Smooth muscle cell of the brain vasculature (primary cell): Measurements from ENCODE around the gene PDAP1.
"Not testable (repeated sequence)": the region's sequence is repeated elsewhere in the genome, so short reads cannot be mapped to it uniquely, and the experiment has no call there.

ENCODE experiments used
- DNase-seq: peaks from one replicate; pipeline ENCODE4 v3.0.0-alpha.2; 2012; ENCODE audit warnings: low read depth, low spot score

PDAP1 gene

DNA sequence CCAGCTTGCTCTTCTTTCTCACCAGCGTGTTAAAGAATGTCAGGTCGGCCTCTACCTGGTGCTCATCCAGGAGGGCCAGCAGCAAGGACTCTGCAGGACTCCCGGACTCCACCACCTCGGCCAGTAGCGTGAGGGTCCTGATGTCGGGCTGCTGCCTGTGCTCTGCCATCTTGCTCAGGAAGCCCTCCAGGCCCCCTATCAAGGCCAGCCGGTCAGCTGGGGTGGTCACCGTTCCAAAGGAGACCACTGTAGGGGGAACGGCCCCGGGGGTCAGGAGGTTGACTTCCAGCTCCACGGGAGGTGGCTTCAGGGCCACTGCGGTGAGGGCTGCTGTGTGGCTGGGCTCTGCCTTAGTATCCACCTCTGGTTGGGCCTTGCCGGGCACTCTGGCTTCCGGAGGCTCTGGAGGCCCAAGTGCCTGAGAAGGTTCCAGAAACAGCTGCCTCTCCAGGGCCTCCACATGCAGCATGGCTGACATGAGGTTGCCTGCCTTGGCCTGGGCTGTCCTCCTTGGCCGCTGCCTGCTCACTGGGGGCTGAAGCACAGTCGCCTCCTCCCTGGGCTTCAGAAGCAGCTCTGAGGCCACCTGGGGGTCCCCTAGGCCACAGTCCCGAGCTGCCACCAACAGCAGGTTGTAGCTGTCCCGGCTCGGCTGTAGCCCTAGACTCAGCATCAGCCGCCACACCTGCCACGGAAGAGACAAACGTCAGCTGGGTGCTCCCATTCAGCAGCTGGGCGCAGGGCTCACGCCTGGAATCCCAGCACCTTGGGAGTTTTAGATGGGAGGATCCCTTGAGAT is 16.7 kb upstream of the PDAP1 start:
- DNase-seq: no peak

- no peak for DNase-seq
Measured at GRCh38 chr7:99422625-99423024, 14.2 kb upstream of the PDAP1 start.

DNA sequence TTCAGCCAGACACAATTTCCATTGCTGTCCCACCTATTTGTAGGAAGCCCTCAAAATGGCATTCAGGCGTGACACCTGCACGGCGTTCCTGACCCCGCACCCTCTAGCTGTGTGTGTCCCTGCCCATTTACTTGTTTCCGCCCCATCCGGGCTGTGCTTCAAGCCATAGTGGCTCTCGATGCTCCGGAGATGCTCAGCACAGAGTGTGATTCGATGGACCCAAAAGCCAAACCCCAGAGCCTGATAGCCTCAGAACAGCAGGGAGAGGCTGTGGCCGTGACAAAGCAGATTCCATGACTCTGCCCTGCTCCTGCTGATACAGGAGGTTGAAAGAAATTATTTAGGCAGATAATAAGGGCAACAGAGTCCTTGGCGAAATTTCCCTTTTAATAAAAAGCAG is 13.8 kb upstream of the PDAP1 start:
- no peak for DNase-seq

DNA sequence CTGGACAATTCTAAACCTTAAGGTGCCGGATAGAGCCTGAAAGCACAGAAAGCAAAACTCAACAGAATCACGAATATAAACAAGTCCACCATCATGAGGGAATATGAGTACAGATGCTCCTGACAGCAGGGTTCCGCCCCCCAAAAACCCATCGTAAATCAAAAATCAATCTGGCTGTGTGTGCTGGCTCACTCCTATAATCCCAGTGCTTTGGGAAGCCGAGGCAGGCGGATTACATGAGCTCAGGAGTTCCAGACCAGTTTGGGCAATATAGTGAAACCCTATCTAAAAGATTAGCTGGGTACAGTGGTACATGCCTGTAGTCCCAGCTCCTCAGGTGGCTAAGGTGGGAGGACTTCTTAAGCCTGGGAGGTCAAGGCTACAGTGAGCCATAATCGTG is 12.6 kb upstream of the PDAP1 start:
- DNase-seq: no peak

DNA sequence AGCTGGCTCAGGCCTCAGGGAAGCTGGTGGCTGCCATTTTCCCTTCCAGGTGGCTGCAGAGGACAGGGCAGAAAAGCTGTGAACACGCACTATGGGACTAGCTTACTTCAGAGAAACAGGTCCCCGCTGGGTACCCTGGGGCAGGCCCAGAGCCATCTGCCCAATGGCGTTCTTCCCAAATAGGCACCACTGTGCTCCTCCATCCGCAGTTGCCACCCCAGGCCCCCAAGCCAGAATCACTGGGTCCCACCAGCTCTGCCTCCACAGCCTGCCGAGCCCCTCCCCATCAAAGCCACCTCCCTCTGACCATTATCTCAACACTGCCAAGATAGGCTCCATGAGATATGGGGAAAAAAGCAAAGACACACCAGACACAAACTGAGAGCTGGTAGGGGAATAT is 11.8 kb upstream of the PDAP1 start:
- DNase-seq: no peak

DNA sequence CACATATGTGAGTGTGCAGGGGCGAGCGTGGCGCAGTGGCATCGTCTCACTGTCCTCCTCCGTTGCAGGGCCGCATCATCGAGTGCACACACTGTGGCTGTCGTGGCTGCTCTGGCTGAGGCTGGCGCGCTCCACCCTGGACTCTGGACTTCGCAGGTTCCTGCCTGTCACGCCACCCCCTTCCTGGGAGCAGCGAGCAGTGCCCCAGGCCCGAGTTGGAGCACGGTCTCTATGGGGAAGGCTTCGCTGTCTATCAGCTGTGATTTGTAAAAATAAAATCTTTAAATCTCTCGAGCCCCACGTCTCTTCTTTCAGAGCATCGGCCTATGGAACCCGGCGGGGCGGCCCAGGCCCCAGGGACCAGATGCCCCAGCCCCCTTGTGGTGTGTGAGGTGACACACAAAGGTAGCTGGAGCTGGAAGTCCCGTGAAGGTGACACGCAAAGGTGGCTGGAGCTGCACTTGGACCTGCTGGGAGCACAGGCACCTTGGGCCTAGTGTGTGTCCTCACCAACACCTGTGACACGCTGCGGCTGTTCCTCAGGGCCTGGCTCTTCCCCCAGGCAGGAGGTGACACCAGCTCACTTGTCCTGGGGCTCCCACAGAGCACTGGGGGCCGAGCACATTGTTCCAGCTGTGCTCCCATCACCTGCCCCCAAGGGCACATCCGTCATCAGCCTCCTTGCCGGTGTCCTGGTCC is 11.1 kb upstream of the PDAP1 start:
- DNase-seq: no peak

DNA sequence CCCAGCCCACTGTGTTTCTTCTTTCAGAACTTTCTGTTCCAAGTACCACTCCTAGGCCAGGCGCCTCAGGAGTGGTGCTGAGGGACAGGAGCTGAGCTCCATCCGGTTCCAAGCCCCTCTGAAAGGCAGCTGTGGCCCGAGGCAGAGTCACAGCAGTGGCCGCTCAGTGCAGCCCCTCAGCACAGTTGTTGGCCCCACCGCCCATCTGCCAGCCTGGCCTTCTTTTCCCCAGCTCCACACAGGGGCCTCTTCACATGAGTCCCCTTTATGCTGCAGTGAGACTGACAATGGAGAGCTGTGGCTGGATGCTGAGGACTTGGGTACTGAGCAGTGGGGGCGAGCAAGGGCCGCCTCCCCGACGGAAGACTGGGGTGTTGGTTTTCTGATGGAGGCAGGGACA is 9.9 kb upstream of the PDAP1 start:
- DNase-seq: no peak

- DNase-seq: not testable (repeated sequence)
Measured at GRCh38 chr7:99415513-99416127, 7.2 kb upstream of the PDAP1 start.

GRCh38 chr7:99410635-99411034 is 2.2 kb upstream of the PDAP1 start:
- no peak for DNase-seq

- no peak for DNase-seq
Measured at GRCh38 chr7:99409806-99410205, 1.4 kb upstream of the PDAP1 start.

DNA sequence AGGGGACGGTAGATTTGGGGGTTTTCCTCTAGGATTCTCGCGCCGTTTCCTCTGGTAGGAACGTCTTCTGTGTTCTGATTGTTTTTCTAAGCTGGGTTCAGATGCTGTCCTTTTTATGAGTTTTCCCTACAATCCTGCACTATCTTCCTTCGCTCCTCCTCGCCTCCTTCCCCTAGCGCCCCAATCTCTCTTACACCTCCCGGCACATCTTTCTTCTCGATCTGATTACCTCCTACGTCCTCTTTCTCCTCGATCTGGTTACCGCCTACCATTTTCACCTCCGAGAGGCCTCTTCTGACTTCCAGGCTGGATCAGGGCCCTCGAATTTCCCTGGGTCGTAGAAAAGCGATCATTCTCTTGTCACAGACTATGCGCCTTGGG is 785 bp upstream of the PDAP1 start:
- no peak for DNase-seq

- no peak for DNase-seq
Measured at GRCh38 chr7:99407872-99408378, 472 bp downstream of the PDAP1 start.

- no peak for DNase-seq
Measured at GRCh38 chr7:99406557-99406956, 1.8 kb downstream of the PDAP1 start.

GRCh38 chr7:99404977-99405320 is 3.4 kb downstream of the PDAP1 start:
- DNase-seq: no peak

DNA sequence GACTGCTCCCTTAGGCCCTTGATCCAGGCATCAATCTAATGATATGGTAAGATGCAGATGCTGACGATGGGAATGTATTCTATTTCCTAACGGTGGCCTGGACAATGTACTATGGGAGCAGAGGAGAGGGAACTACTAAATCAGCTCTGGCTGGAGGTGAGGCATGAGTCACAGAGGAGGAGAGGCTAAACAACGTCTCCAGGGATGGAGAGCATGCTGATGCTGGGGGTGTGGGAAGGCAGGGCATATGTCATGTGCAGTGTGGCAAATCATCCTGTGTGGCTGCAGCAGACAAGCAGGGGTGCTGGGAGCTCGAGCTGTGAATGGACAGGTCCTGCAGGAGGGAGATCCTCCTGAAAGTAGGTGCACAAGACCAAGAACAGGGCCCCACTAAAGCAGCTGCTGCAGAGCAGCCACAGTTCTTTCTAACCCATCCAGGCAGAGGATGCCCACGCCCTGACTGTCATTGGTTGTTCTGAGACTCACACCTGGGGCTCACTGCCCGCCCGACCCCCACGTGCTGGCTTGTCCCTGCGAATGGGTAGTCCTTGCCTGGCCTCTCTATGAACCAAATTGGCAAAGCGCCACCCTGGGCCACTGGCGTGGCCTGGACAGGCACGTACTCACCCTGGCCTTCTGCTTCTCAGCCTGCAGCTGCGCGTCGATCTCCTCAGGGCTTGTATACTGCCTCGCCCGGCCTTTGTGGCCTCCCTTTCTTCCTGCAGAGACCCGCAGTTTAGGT is 4.0 kb downstream of the PDAP1 start:
- DNase-seq: no peak

DNA sequence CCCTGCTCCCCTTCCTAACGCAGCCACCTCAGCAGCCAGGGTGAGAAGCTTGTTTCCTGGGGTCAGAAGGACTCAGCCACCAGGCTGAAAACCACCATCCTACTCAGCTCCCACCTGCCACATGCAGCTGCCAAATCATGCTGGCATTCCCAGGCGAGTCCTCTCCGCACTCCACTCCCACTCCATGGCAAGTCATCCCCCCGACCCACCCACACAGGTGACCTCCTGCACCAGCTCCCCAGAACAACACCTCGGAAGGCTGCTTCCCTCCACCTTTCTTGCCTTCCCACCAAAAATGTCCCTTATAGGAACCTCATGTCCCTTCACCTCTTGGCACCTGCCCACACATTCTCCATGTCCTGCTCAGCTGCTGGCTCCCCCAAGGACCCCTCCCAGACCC is 4.6 kb downstream of the PDAP1 start:
- DNase-seq: no peak

GRCh38 chr7:99402854-99403253 is 5.5 kb downstream of the PDAP1 start:
- DNase-seq: no peak

DNA sequence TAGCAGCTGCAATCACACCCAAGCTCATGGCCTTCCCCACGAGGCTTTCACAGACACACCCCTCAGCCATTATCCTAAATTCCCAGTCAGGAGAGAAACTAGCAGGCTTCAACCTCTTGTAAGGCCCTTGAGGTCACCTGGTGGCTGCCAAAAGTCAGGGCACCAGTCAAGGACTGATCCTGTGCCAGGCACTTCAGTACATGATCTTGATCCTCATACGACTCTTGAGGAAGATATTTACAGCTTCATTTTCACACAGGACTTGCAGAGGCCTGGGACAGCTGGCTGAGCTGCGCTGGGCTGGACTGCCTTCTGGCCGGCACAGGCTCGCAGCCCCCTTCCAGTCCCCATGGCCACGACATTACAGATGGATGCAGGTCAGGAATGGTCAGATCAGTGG is 8.8 kb downstream of the PDAP1 start:
- no peak for DNase-seq

- no peak for DNase-seq
Measured at GRCh38 chr7:99398891-99399445, 9.4 kb downstream of the PDAP1 start.

GRCh38 chr7:99397297-99397983 is 11.0 kb downstream of the PDAP1 start:
- DNase-seq: no peak
